Neural cell (in vitro differentiated cells): ENCODE results near the gene MYLK.

ENCODE experiments used
- EP300 ChIP-seq: fragments of 450-650 bp; conservative IDR thresholded peaks from 2 replicates; pipeline ENCODE4 v1.6.1; 2014; ENCODE audit warnings: antibody characterized with exemption, mild to moderate bottlenecking, moderate library complexity; ENCODE audit not compliant: poor library complexity, severe bottlenecking
- EZH2 ChIP-seq: fragments of 200-600, 300-800 bp; shearing (Covaris generic), sonication (generic); IDR thresholded peaks from 2 replicates; pipeline ENCODE4 v1.6.1; 2014; ENCODE audit warnings: antibody characterized with exemption, low read length, borderline replicate concordance, mild to moderate bottlenecking; ENCODE audit not compliant: insufficient read depth, poor library complexity, severe bottlenecking
- MXI1 ChIP-seq: fragments of 450-650 bp; conservative IDR thresholded peaks from 2 replicates; pipeline ENCODE4 v1.6.1; 2014; ENCODE audit warnings: antibody characterized with exemption, mild to moderate bottlenecking; ENCODE audit not compliant: poor library complexity, severe bottlenecking
- POLR2AphosphoS5 ChIP-seq: IDR thresholded peaks from 2 replicates; pipeline ENCODE4 v1.6.1; 2012
- RAD21 ChIP-seq: fragments of 450-650 bp; conservative IDR thresholded peaks from 2 replicates; pipeline ENCODE4 v1.6.1; 2014; ENCODE audit warnings: antibody characterized with exemption, mild to moderate bottlenecking, moderate library complexity
- REST ChIP-seq: IDR thresholded peaks from 2 replicates; pipeline ENCODE4 v1.6.1; 2012; ENCODE audit warnings: borderline replicate concordance
- SMC3 ChIP-seq: fragments of 450-650 bp; conservative IDR thresholded peaks from 2 replicates; pipeline ENCODE4 v1.6.1; 2014; ENCODE audit warnings: antibody characterized with exemption, mild to moderate bottlenecking, moderate library complexity; ENCODE audit not compliant: poor library complexity
- TAF1 ChIP-seq: IDR thresholded peaks from 2 replicates; pipeline ENCODE4 v1.6.1; 2012; ENCODE audit warnings: low read depth
- TF ChIP-seq, protein P1 (sequence below): fragments of 450-650 bp; IDR thresholded peaks from 2 replicates; pipeline ENCODE4 v1.5.1; 2014; ENCODE audit warnings: antibody characterized with exemption, mild to moderate bottlenecking, moderate library complexity; ENCODE audit not compliant: poor library complexity, severe bottlenecking

DNA sequence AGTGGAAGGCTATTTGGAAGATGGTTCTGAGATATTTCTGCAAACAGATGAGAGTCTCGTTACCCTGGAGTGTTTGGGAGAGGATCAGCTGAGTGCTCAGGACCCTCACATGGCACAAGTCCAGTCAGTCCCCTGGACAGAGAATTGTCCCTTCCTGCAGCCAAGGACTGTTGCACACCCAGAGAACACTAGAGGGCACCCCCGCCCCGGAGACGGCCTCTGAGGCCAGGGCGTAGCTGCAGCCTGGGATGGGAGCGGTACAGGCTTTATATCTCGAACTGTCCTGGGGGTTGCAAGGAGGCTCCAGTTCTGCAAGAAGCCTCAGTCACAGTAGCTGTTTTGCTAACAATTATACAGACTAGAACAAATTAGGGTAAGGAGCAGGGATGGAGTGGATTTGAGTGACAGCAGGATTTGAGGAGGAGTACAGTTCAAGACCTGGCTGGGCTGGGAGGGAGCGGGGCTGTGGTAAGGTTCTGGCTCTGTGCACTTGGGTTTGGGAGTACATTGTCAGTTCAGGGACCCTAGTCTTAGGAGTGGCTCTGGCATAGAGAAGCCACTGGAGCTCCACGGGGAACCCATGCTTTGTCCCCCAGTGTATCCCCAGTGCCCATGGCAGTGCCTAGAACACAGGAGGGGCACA is 231.7 kb downstream of the MYLK start:
- TF ChIP-seq TAF1 (no peak), REST (no peak), EZH2 (no peak), POLR2AphosphoS5 (no peak), SMC3 (peak; percentile 87), MXI1 (no peak), RAD21 (peak; percentile 93), EP300 (no peak)
- TF ChIP-seq, protein P1, sequence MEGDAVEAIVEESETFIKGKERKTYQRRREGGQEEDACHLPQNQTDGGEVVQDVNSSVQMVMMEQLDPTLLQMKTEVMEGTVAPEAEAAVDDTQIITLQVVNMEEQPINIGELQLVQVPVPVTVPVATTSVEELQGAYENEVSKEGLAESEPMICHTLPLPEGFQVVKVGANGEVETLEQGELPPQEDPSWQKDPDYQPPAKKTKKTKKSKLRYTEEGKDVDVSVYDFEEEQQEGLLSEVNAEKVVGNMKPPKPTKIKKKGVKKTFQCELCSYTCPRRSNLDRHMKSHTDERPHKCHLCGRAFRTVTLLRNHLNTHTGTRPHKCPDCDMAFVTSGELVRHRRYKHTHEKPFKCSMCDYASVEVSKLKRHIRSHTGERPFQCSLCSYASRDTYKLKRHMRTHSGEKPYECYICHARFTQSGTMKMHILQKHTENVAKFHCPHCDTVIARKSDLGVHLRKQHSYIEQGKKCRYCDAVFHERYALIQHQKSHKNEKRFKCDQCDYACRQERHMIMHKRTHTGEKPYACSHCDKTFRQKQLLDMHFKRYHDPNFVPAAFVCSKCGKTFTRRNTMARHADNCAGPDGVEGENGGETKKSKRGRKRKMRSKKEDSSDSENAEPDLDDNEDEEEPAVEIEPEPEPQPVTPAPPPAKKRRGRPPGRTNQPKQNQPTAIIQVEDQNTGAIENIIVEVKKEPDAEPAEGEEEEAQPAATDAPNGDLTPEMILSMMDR = peak; percentile 94
